GM23248 (cell line): Measurements from ENCODE around the gene TCAIM.

Experiments used
- EZH2 ChIP-seq: fragments of 200-600 bp; sonication (generic); IDR thresholded peaks from 2 replicates; pipeline ENCODE4 v1.6.1; 2018; ENCODE audit warnings: antibody characterized with exemption, mild to moderate bottlenecking; ENCODE audit not compliant: insufficient read depth, poor library complexity, severe bottlenecking
- EZH2phosphoT487 ChIP-seq: fragments of 200-600 bp; sonication (generic); IDR thresholded peaks from 2 replicates; pipeline ENCODE4 v1.6.1; 2018; ENCODE audit warnings: antibody characterized with exemption, moderate library complexity, mild to moderate bottlenecking, low read depth; ENCODE audit not compliant: insufficient read depth

DNA sequence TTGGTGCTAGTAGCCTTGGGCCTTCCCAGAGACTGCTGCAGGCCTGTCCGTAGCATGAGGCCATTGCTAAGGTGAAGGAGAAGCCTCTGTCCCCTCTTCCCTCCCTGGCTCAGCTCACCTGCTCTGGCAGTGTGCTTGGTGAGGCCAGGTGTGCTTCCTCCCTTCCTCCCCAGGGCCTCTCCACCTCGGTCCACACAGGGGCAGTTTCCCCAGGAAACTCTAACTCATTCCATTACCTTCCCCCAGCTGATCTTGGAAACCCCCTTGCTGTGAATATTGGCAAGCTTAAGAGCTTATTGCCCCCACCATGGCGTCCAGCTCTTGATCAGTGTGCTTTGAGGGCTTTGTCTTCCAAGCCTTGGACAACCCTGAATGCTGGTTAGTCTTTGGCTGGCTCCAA, 86.2 kb downstream of the TCAIM start:
- TF ChIP-seq EZH2 (no peak), EZH2phosphoT487 (no peak)
